ENCODE results near the gene MGAT4B. TPM values are rescaled to one million over a fixed set of nuclear protein-coding genes. Genes with fewer than 3 reads are reported as not detected.
A peak's percentile ranks its signal among the peaks of the same experiment; 100 is the strongest.

MGAT4B gene
- total and polyA plus RNA-seq, 2 of the 13 experiments (the other 11 are each of a cell fraction or from before 2014, with no cell fraction given), result 93.5 to 130 TPM

GRCh38 chr5:179820483-179821297 is 14.0 kb upstream of the MGAT4B start, which contains the start of gene SQSTM1 (continued):
- TF ChIP-seq TBP (CRISPR knock-in tag; IDR thresholded peaks at IDR 0.05) (no peak), ATF7 (IDR thresholded peaks at IDR 0.05) (no peak), ATF7 (CRISPR knock-in tag; IDR thresholded peaks at IDR 0.05) (no peak), ZNF598 (CRISPR knock-in tag; IDR thresholded peaks at IDR 0.05; ENCODE audit: borderline replicate concordance) (no peak), ZNF580 (CRISPR knock-in tag; IDR thresholded peaks at IDR 0.05; ENCODE audit: borderline replicate concordance, low read depth) (no peak), HDAC1 (CRISPR knock-in tag; IDR thresholded peaks at IDR 0.05) (peak; percentile 54; the same call in 1 of the 2 replicates), SNAI1 (CRISPR knock-in tag; IDR thresholded peaks at IDR 0.05; ENCODE audit: borderline replicate concordance) (no peak), ZBTB3 (CRISPR knock-in tag; IDR thresholded peaks at IDR 0.05; ENCODE audit: borderline replicate concordance, low read depth) (no peak), ZNF687 (CRISPR knock-in tag; IDR thresholded peaks at IDR 0.05) (peak; percentile 18; the same call in 1 of the 2 replicates), RAD21 (CRISPR knock-in tag; IDR thresholded peaks at IDR 0.05) (peak; percentile 62), DZIP1 (CRISPR knock-in tag; IDR thresholded peaks at IDR 0.05) (no peak), MATR3 (CRISPR knock-in tag; IDR thresholded peaks at IDR 0.05) (no peak), DDIT3 (CRISPR knock-in tag; IDR thresholded peaks at IDR 0.05) (no peak), ZNF326 (CRISPR knock-in tag; IDR thresholded peaks at IDR 0.05; ENCODE audit: borderline replicate concordance) (peak; percentile 74; the same call in 1 of the 2 replicates), TRAFD1 (CRISPR knock-in tag; IDR thresholded peaks at IDR 0.05; ENCODE audit: borderline replicate concordance) (no peak), ZNF772 (CRISPR knock-in tag; IDR thresholded peaks at IDR 0.05) (no peak; the same call in 1 of the 2 replicates), ZNF790 (CRISPR knock-in tag; IDR thresholded peaks at IDR 0.05; ENCODE audit: borderline replicate concordance) (peak; percentile 85), CCDC6 (CRISPR knock-in tag; IDR thresholded peaks at IDR 0.05) (no peak; the same call in none of the 2 replicates), ZNF432 (CRISPR knock-in tag; IDR thresholded peaks at IDR 0.05; ENCODE audit: borderline replicate concordance) (no peak), KAT8 (CRISPR knock-in tag; IDR thresholded peaks at IDR 0.05) (no peak; the same call in 1 of the 2 replicates)

Data from HepG2 (cell line).